Lower leg skin (tissue), 4 donors: ENCODE results near the gene PAQR7. TPM values are rescaled to one million over a fixed set of nuclear protein-coding genes. Genes with fewer than 3 reads are reported as not detected.

Experiments used
- DNase-seq, 2 donors: peaks; one replicate each; pipeline ENCODE4 v3.0.0-alpha.2; 2019; ENCODE audit warnings: low spot score in 2 of 2
- H3K4me3 ChIP-seq: fragments of 200-600 bp; sonication (generic); 2 replicates; pipeline ENCODE4 v1.5.1; 2017; ENCODE audit warnings: mild to moderate bottlenecking, low read depth; ENCODE audit not compliant: poor library complexity, severe bottlenecking
- POLR2A ChIP-seq, 2 donors: fragments of 450-650 bp; IDR thresholded peaks; one replicate each; pipeline ENCODE4 v1.6.1; 2016 to 2017; ENCODE audit warnings: antibody characterized with exemption in 2 of 2, mild to moderate bottlenecking in 1 of 2, moderate library complexity in 1 of 2
- WGBS, 2 donors: methylation state at CpG; one replicate each; pipeline ENCODE4 v1.1.5; 2018; 5-methylcytosine and 5-hydroxymethylcytosine counted together
- intact Hi-C: fragments of 100-400 bp; cut with DNase I; formaldehyde crosslinking; loops from one replicate; pipeline ENCODE4 v1.15.0; 2023; ENCODE audit warnings: low total_unique reads
- total RNA-seq, 4 donors: library from RNA; depleted of rRNA; stranded (reverse); fragments of >200 nt; gene quantifications; one replicate each; pipeline ENCODE4 v1.1.0, GENCODE V29; 2016
- TF ChIP-seq, protein P1 (sequence below), 3 donors: fragments of 450-650 bp; IDR thresholded peaks; one replicate each; pipeline ENCODE4 v1.5.1; 2016; ENCODE audit warnings: antibody characterized with exemption in 3 of 3, mild to moderate bottlenecking in 3 of 3, moderate library complexity in 2 of 3

PAQR7 gene
- total RNA-seq, 4 donors from 2014 or later, result 20.1 to 29.6 (median 24.4) TPM

DNA sequence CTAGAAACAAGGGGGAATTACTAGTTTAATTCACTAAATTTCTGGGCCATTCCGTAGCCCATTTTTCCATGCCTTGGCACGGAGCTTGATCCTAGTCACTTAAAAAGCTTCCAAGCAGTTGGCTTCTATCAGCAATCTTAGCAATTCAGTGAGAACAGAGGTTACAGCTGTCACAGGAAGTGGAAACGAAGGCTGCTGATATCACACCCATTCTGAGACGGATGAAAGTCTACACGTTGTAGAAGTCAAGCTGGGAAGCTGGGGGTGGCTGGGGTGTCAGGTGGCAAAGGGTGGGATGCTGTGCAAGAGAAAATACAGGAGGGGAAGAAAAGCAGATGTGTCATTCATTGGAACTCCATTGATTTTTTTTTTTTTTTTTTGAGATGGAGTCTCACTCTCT lies 42.5 kb upstream of the PAQR7 start:
- no peak overlapping the region for H3K4me3 ChIP-seq
- no peak for TF ChIP-seq POLR2A (IDR thresholded peaks at IDR 0.05)
- TF ChIP-seq, protein P1, sequence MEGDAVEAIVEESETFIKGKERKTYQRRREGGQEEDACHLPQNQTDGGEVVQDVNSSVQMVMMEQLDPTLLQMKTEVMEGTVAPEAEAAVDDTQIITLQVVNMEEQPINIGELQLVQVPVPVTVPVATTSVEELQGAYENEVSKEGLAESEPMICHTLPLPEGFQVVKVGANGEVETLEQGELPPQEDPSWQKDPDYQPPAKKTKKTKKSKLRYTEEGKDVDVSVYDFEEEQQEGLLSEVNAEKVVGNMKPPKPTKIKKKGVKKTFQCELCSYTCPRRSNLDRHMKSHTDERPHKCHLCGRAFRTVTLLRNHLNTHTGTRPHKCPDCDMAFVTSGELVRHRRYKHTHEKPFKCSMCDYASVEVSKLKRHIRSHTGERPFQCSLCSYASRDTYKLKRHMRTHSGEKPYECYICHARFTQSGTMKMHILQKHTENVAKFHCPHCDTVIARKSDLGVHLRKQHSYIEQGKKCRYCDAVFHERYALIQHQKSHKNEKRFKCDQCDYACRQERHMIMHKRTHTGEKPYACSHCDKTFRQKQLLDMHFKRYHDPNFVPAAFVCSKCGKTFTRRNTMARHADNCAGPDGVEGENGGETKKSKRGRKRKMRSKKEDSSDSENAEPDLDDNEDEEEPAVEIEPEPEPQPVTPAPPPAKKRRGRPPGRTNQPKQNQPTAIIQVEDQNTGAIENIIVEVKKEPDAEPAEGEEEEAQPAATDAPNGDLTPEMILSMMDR (IDR thresholded peaks at IDR 0.05), result no peak
- 51 to 57% methylated on average over 5 of the region's 5 CpGs for WGBS, 2 donors
- intact Hi-C loops, result no loop called here
- DNase-seq, result no peak

DNA sequence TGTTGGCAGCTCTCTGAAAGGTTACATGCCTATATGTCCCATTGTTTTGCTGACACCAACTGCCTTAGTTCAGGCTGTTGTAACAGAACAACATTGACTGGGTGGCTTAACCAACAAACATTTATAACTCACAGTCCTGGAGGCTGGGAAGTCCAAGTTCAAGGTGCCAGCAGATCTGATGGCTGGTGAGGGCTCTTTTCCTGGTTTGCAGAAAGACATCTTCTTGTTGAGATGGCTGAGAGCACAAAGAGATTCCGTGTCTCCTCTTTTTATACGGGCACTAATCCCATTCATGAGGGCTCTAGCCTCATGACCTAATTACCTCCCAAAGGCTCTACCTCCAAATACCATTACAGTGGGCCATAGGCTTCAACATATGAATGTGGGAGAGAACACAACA lies 41.0 kb upstream of the PAQR7 start:
- intact Hi-C loops, result no loop called here
- H3K4me3 ChIP-seq, result no peak overlapping the region
- WGBS, 2 donors, result 98% methylated on average over 2 of the region's 2 CpGs
- TF ChIP-seq, protein P1 (IDR thresholded peaks at IDR 0.05), result no peak
- TF ChIP-seq POLR2A (IDR thresholded peaks at IDR 0.05), result no peak
- no peak for DNase-seq

- no peak overlapping the region for H3K4me3 ChIP-seq
- no peak for DNase-seq
Observed at GRCh38 chr1:25914074-25914995, 38.8 kb upstream of the PAQR7 start.

GRCh38 chr1:25913206-25913605 lies 37.7 kb upstream of the PAQR7 start:
- intact Hi-C loops, result no loop called here
- TF ChIP-seq, protein P1 (IDR thresholded peaks at IDR 0.05), result no peak
- TF ChIP-seq POLR2A (IDR thresholded peaks at IDR 0.05), result no peak
- no peak overlapping the region for H3K4me3 ChIP-seq
- no peak for DNase-seq

More at GRCh38 chr1:25914074-25914995, 38.8 kb upstream of the PAQR7 start:
- WGBS, 2 donors, result 87 to 93% methylated on average over 3 of the region's 3 CpGs
- TF ChIP-seq, protein P1 (IDR thresholded peaks at IDR 0.05), result no peak
- no peak for TF ChIP-seq POLR2A (IDR thresholded peaks at IDR 0.05)
- intact Hi-C loops, result no loop called here

GRCh38 chr1:25912076-25912831 lies 36.7 kb upstream of the PAQR7 start:
- H3K4me3 ChIP-seq, result no peak overlapping the region
- TF ChIP-seq, protein P1 (IDR thresholded peaks at IDR 0.05), result no peak
- TF ChIP-seq POLR2A (IDR thresholded peaks at IDR 0.05), result no peak
- intact Hi-C loops, result no loop called here
- WGBS, 2 donors, result 75 to 81% methylated on average over 5 of the region's 5 CpGs
- no peak for DNase-seq
